Thoracic aorta (tissue), 2 donors: ENCODE results near the gene NCOA7. TPM values are rescaled to one million over a fixed set of nuclear protein-coding genes. Genes with fewer than 3 reads are reported as not detected.

ENCODE experiments used
- ATAC-seq: fragments of 150-250 bp; one replicate; pipeline ENCODE4 v1.8.0; 2017; ENCODE audit warnings: low read depth; ENCODE audit not compliant: insufficient number of reproducible peaks, low FRiP score
- DNase-seq: peaks from one replicate; pipeline ENCODE4 v3.0.0-alpha.2; 2020; ENCODE audit warnings: low spot score
- H3K27ac ChIP-seq, 2 donors: fragments of 200-600 bp; sonication (generic); 1 replicate in 1 of 2; 2 replicates in 1 of 2; pipeline ENCODE4 v1.5.1; 2016; ENCODE audit warnings: mild to moderate bottlenecking in 2 of 2, moderate library complexity in 2 of 2
- H3K27me3 ChIP-seq: fragments of 200-600 bp; sonication (generic); replicated peaks from 2 replicates; pipeline ENCODE4 v1.6.0; 2016; ENCODE audit warnings: mild to moderate bottlenecking; ENCODE audit not compliant: insufficient read depth
- H3K36me3 ChIP-seq: fragments of 200-600 bp; sonication (generic); one replicate; pipeline ENCODE4 v1.5.1; 2016
- H3K4me1 ChIP-seq, 2 donors: fragments of 200-600 bp; sonication (generic); 1 replicate in 1 of 2; 2 replicates in 1 of 2; pipeline versions ENCODE4 v1.5.1 to v1.6.0; 2016; ENCODE audit warnings: low read depth in 2 of 2, mild to moderate bottlenecking in 1 of 2; ENCODE audit not compliant: control insufficient read depth in 1 of 2
- H3K4me3 ChIP-seq: fragments of 200-600 bp; sonication (generic); 2 replicates; pipeline ENCODE4 v1.5.1; 2016; ENCODE audit warnings: mild to moderate bottlenecking
- H3K9me3 ChIP-seq: fragments of 200-600 bp; sonication (generic); 2 replicates; pipeline ENCODE4 v1.5.1; 2016
- CTCF ChIP-seq: fragments of 200-600 bp; sonication (generic); IDR thresholded peaks from one replicate; pipeline ENCODE4 v1.5.1; 2019; ENCODE audit warnings: antibody characterized with exemption
- total RNA-seq, 2 donors: library from RNA; depleted of rRNA; stranded (reverse); fragments of >200 nt; gene quantifications; one replicate each; pipeline versions ENCODE4 v1.1.0 to v1.2.3, GENCODE V29; 2016

Gene NCOA7
- total RNA-seq, 2 donors from 2014 or later, result 29.6 to 87.1 TPM

GRCh38 chr6:125869427-125869826 is 78.7 kb downstream of the NCOA7 start:
- ATAC-seq, result no peak
- H3K27me3 ChIP-seq, result no peaks in the 10 kb centered on the region
- no peak for TF ChIP-seq CTCF
- no peaks in the 10 kb centered on the region for H3K36me3 ChIP-seq
- H3K4me1 ChIP-seq, result peaks cover 0 to 9% of the 10 kb centered on the region in 2 donors
- H3K27ac ChIP-seq, result peak overlapping the region in 1 of 2 donors; percentile 9
- no peak overlapping the region for H3K4me3 ChIP-seq
- no peaks in the 10 kb centered on the region for H3K9me3 ChIP-seq
- no peak for DNase-seq

DNA sequence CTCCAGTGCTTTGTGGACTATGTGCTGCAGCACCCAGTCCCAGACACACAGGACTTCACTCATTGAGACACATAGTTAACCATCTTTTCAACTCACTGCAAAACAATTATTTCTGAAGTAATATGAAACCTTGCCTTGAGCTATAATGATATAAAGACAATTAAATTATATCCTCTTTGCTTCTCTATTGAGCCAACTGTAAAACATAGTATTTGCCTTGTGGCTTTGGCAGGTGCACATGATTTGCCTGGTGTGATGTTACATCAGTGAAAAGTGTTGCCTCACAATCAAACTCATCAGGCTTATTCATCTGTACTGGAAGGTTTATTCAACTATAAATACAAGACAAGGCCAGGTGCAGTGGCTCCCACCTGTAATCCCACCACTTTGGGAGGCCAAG is 80.6 kb downstream of the NCOA7 start:
- Histone ChIP-seq H3K27me3 (no peaks in the 10 kb centered on the region), H3K4me1 (peaks cover 0 to 9% of the 10 kb centered on the region in 2 donors), H3K9me3 (no peaks in the 10 kb centered on the region), H3K36me3 (no peaks in the 10 kb centered on the region), H3K27ac (no peak overlapping the region), H3K4me3 (no peak overlapping the region)
- DNase-seq, result no peak
- no peak for TF ChIP-seq CTCF
- no peak for ATAC-seq

DNA sequence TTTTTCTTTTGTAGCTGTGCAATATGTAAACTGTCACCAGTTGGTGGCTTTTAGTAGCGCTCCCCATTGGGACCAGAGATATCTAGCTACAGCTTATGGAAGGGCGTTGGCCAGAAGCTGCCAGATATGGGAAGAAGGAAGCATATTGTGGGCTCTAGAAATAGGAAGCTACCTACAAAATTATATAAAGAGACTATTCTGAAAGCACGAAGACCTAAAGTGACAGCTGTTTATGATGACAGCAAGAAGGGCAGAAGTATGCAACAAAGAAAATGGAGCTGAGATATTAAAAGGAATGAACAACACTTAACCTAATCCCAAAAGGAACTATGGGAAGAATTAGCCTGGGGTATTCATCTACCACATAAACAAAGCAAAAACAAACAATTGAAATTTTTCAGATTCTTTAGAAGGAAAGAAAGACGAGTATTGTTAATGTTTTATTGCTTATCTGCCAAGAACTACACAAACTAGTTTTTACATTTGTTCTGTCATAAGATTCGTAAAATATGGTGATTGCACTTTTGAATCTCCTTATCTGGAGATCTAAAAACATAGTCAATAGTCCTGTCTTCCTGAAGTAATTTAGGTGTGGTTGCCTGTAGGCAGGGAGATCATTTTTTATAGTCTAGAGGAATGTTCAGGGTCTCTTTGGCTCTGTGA is 81.6 kb downstream of the NCOA7 start:
- H3K27me3 ChIP-seq, result no peaks in the 10 kb centered on the region
- H3K9me3 ChIP-seq, result no peaks in the 10 kb centered on the region
- ATAC-seq (no peak), DNase-seq (no peak)
- no peak overlapping the region for H3K4me3 ChIP-seq
- peaks cover 0 to 9% of the 10 kb centered on the region in 2 donors for H3K4me1 ChIP-seq
- no peak overlapping the region for H3K27ac ChIP-seq
- TF ChIP-seq CTCF, result no peak
- H3K36me3 ChIP-seq, result no peaks in the 10 kb centered on the region

DNA sequence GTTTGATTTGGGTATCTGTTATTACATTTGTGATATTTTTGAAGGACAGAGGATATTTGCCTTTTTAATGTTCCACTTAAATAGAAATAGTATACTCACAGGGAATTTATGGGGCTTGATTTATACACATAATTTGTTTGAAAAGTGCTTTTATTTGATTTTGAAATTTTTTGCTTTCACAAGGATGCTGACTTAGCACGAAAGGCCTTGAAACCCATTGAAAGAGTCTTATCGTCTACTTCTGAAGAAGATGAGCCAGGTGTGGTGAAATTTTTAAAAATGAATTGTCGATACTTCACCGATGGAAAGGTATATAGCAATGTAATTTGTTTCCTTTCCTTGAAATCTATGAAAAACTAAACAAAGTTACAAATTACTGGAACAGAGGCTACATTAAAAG is 91.5 kb downstream of the NCOA7 start:
- H3K9me3 ChIP-seq, result no peaks in the 10 kb centered on the region
- no peak overlapping the region for H3K4me3 ChIP-seq
- H3K27me3 ChIP-seq, result no peaks in the 10 kb centered on the region
- H3K4me1 ChIP-seq, result no peaks in the 10 kb centered on the region
- no peak for TF ChIP-seq CTCF
- no peak overlapping the region for H3K27ac ChIP-seq
- ATAC-seq, result no peak
- DNase-seq, result no peak
- peaks cover 40% of the 10 kb centered on the region for H3K36me3 ChIP-seq

DNA sequence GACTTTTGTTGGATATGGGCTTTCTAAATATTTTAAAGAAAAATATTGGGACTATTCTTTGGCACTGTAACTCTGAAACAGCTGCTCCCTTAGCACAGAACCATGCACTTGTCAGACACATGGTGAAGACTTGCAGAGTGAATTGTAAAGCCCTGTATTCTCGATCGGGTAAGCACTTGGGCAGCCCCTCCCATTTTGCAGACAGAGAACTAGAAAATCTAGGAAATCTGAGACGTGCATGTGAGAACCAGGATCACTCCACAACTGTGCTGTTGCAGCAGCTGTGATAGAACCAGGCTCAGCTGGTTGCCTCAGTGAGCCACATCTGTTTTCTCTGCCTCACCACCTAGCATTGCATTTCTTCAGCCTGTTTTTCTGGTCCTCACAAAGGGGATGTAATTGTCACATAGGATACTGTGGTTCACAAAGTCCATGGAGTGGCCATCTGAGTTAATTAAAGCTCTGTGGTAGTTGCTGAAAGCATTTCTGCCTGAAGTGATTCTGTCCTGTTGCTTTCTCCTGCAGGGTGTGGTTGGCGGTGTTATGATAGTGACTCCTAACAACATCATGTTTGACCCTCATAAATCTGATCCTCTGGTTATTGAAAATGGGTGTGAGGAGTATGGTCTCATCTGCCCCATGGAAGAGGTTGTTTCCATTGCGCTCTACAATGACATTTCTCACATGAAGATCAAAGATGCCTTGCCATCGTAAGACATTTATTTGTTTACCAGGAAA is 94.0 kb downstream of the NCOA7 start:
- Histone ChIP-seq H3K27ac (no peak overlapping the region), H3K4me1 (no peaks in the 10 kb centered on the region), H3K27me3 (no peaks in the 10 kb centered on the region), H3K36me3 (peaks cover 31% of the 10 kb centered on the region), H3K4me3 (no peak overlapping the region), H3K9me3 (no peaks in the 10 kb centered on the region)
- TF ChIP-seq CTCF, result no peak
- no peak for ATAC-seq
- DNase-seq, result no peak
